AG09309 (cell line): ENCODE data around the gene IER5.
"Not testable (repeated sequence)": the region's sequence is repeated elsewhere in the genome, so short reads cannot be mapped to it uniquely, and the experiment has no call there.

ENCODE experiments used
- DNase-seq: peaks from one replicate; pipeline ENCODE4 v3.0.0-alpha.2; 2010; ENCODE audit warnings: low read depth
- H3K4me3 ChIP-seq: 2 replicates; pipeline ENCODE4 v1.5.1; 2011; ENCODE audit warnings: mild to moderate bottlenecking, low read depth, low read length, moderate library complexity; ENCODE audit not compliant: control insufficient read depth
- TF ChIP-seq, protein P1 (sequence below): IDR thresholded peaks from 2 replicates; pipeline ENCODE4 v1.5.1; 2011; ENCODE audit warnings: mild to moderate bottlenecking, low read depth, low read length, inconsistent platforms; ENCODE audit not compliant: insufficient read depth, control insufficient read depth; ENCODE audit errors: missing control alignments

The IER5 gene

DNA sequence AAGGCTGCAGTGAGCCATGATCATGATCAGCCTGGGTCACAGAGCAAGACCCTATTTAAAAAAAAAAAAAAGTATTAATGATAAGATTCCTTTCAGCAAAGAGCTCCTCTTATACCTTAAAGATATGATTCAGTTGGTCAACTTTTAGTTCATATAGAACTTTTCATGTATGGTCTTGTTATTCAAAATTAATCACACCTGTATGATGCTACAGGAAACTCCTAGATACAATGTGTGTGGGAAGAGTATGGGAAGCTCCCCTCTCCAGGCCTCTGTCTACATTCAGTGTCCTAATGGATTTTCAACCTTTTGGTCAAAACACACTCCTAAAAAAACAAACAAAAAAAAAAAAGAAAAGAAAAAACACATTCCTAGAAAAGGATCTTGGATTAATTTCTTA is 37.6 kb upstream of the IER5 start:
- no peak overlapping the region for H3K4me3 ChIP-seq
- TF ChIP-seq, protein P1, sequence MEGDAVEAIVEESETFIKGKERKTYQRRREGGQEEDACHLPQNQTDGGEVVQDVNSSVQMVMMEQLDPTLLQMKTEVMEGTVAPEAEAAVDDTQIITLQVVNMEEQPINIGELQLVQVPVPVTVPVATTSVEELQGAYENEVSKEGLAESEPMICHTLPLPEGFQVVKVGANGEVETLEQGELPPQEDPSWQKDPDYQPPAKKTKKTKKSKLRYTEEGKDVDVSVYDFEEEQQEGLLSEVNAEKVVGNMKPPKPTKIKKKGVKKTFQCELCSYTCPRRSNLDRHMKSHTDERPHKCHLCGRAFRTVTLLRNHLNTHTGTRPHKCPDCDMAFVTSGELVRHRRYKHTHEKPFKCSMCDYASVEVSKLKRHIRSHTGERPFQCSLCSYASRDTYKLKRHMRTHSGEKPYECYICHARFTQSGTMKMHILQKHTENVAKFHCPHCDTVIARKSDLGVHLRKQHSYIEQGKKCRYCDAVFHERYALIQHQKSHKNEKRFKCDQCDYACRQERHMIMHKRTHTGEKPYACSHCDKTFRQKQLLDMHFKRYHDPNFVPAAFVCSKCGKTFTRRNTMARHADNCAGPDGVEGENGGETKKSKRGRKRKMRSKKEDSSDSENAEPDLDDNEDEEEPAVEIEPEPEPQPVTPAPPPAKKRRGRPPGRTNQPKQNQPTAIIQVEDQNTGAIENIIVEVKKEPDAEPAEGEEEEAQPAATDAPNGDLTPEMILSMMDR: no peak
- DNase-seq: no peak

DNA sequence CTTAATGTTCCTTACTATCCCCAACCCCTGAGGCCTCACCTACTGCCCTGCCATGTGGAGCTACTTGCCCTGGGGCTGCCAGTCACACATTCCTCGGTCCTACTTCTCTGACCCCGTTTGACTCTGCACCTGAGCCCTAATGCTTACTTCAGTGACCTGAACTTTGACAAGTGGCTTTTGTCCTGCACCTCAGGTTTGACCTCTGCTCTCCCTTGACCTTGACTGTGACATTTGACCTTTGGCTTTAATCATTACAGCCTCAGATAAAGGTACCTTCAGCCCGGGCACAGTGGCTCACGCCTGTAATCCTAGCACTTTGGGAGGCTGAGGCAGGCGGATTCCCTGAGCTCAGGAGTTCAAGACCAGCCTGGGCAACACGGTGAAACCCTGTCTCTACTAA is 31.9 kb upstream of the IER5 start:
- DNase-seq: no peak
- TF ChIP-seq, protein P1: no peak

DNA sequence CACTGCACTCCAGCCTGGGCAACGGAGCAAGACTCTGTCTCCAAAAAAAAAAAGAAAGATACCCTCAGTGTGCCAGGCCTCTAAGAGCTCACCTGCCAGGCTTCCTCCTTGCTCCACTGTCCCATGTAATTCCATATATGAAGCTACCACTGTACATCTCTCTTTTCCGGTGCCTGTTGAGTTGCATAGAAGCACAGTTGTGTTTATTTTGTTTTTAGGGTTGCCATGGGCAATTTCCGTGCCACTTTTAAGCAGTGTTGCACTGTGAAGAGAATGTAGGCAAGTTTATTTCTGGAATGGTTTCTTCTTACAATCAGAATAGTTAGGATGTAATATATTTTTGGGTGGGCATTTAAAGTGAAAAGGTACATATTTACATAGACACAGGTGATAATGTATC is 31.4 kb upstream of the IER5 start:
- TF ChIP-seq, protein P1: no peak
- DNase-seq: no peak
- no peak overlapping the region for H3K4me3 ChIP-seq

More for the DNA sequence above, 31.9 kb upstream of the IER5 start:
- no peak overlapping the region for H3K4me3 ChIP-seq

DNA sequence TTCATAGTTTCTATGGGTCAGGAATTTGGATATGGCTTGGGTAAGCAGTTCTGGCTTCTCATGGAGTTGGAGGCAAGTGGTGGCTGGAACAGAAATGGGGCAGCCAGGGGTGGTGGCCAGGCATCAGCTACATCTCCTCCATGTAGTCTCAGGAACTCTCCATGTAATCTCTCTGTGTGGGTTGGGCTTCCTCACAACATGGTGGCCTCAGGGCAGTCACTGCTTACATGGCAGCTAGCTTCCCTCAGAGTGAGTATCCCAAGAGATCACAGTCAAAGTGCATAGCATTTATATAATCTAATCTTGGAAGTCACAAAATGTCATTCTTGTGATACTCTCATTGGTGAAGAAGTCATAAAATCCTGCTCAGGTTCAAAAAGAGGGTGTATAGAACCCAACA is 29.1 kb upstream of the IER5 start:
- no peak overlapping the region for H3K4me3 ChIP-seq
- TF ChIP-seq, protein P1: no peak
- DNase-seq: no peak

DNA sequence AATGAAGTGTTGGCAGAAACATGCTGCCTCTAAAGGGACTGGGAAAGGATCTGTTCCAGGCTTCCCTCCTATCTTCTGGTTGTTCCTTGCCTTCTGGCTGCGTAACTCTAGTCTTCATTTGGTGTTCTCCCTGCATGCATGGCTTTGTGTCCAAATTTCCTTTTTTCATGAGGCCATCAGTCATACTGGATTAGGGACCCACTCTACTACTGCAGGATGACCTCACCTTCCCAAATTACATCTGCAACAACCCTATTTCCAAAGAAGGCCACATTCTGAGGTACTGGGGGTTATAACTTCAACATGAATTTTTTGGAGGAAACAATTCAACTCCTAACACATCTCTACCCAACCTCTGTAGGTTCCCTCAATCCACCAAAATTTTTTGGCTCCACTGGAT is 28.4 kb upstream of the IER5 start:
- DNase-seq: no peak
- TF ChIP-seq, protein P1: no peak
- no peak overlapping the region for H3K4me3 ChIP-seq

DNA sequence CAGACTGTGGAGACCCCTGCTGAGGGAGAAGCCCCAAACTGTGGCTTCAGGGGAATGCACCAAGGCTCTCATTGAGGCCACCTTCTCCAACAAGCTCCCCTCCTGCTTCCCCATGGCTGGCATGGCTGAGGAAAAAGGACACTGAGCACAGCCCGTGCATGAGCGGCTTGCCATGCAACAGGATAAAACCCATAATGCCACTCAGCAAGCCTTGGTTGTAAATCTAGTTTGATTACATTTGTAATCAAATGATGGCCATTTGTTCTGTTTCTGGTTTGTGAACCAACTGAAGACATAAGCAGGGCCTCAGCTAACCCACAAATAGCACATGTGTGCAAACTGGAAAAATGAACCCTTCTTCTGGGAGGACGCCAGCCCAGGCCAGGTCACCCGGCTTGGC is 27.6 kb upstream of the IER5 start:
- DNase-seq, H3K4me3 ChIP-seq: not testable (repeated sequence)

DNA sequence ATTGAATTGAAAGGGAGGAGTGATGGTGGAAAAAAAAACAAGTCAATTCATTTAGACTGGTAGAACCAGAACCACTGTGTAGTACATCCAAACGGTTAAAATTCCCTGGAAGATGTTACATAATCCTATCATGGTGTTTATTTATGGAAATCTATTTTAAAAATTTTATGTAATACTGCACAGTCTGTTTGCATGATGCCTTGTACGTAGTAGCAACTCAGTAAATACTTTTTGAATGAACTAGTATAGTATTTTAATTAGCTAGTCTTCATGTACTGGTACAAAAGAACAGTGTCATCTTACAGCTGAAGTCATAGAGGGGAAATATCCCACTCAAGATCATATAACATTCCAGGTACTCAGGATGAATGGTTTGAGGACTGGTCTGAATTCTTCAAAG is 27.0 kb upstream of the IER5 start:
- TF ChIP-seq, protein P1: no peak
- no peak for DNase-seq

More for the DNA sequence above, 27.0 kb upstream of the IER5 start:
- H3K4me3 ChIP-seq: no peak overlapping the region
